H9 (cell line): ENCODE data around the gene DDX19B. TPM values are rescaled to one million over a fixed set of nuclear protein-coding genes. Genes with fewer than 3 reads are reported as not detected.
A peak's percentile ranks its signal among the peaks of the same experiment; 100 is the strongest.

Source experiments
- DNase-seq: peaks from one replicate; pipeline ENCODE4 v3.0.0-alpha.2; 2017
- H2AFZ ChIP-seq: one replicate; pipeline ENCODE4 v1.6.1; 2013; ENCODE audit warnings: mild to moderate bottlenecking, low read length, control low read depth, moderate library complexity
- H2AK5ac ChIP-seq: 2 replicates; pipeline ENCODE4 v1.6.1; 2013; ENCODE audit warnings: low read length, control low read depth, mixed read lengths; ENCODE audit not compliant: insufficient read length
- H2BK120ac ChIP-seq: one replicate; pipeline ENCODE4 v1.6.1; 2013; ENCODE audit warnings: low read depth, mild to moderate bottlenecking, low read length, control low read depth, inconsistent platforms; ENCODE audit not compliant: poor library complexity, severe bottlenecking
- H2BK12ac ChIP-seq: 2 replicates; pipeline ENCODE4 v1.6.1; 2013; ENCODE audit warnings: low read length, control low read depth, mixed read lengths, low read depth; ENCODE audit not compliant: insufficient read length
- H2BK15ac ChIP-seq: 2 replicates; pipeline ENCODE4 v1.6.1; 2013; ENCODE audit warnings: low read depth, low read length, control low read depth
- H2BK20ac ChIP-seq: one replicate; pipeline ENCODE4 v1.6.1; 2013; ENCODE audit warnings: low read depth, mild to moderate bottlenecking, low read length, control low read depth, inconsistent platforms; ENCODE audit not compliant: poor library complexity, severe bottlenecking
- H2BK5ac ChIP-seq: 2 replicates; pipeline ENCODE4 v1.6.1; 2013; ENCODE audit warnings: low read length, control low read depth, mixed read lengths; ENCODE audit not compliant: insufficient read length
- H3K14ac ChIP-seq: 2 replicates; pipeline ENCODE4 v1.6.1; 2013; ENCODE audit warnings: low read length, control low read depth; ENCODE audit not compliant: insufficient read depth
- H3K18ac ChIP-seq: 2 replicates; pipeline ENCODE4 v1.6.1; 2013; ENCODE audit warnings: low read depth, mild to moderate bottlenecking, mixed read lengths, low read length, control low read depth; ENCODE audit not compliant: insufficient read length
- H3K23ac ChIP-seq: 2 replicates; pipeline ENCODE4 v1.6.1; 2013; ENCODE audit warnings: low read length, control low read depth, mixed read lengths, low read depth; ENCODE audit not compliant: insufficient read length
- H3K23me2 ChIP-seq: 2 replicates; pipeline ENCODE4 v1.6.1; 2013; ENCODE audit warnings: low read depth, mild to moderate bottlenecking, mixed read lengths, low read length, control low read depth; ENCODE audit not compliant: insufficient read length, poor library complexity, severe bottlenecking
- H3K27ac ChIP-seq: 2 replicates; pipeline ENCODE4 v1.5.1; 2013; ENCODE audit warnings: low read length, control low read depth, mixed read lengths, low read depth; ENCODE audit not compliant: insufficient read length
- H3K27me3 ChIP-seq: 2 replicates; pipeline ENCODE4 v1.6.1; 2013; ENCODE audit warnings: low read length, control low read depth, inconsistent platforms; ENCODE audit not compliant: insufficient read depth
- H3K4ac ChIP-seq: 2 replicates; pipeline ENCODE4 v1.6.1; 2013; ENCODE audit warnings: low read depth, mild to moderate bottlenecking, control low read depth, inconsistent platforms, low read length, moderate library complexity
- H3K4me1 ChIP-seq: 2 replicates; pipeline ENCODE4 v1.6.1; 2013; ENCODE audit warnings: low read length, control low read depth, inconsistent platforms; ENCODE audit not compliant: insufficient read depth
- H3K4me2 ChIP-seq: 2 replicates; pipeline ENCODE4 v1.6.1; 2013; ENCODE audit warnings: low read length, control low read depth, mixed read lengths; ENCODE audit not compliant: insufficient read length, insufficient read depth
- H3K56ac ChIP-seq: 2 replicates; pipeline ENCODE4 v1.6.1; 2013; ENCODE audit warnings: low read depth, mild to moderate bottlenecking, mixed read lengths, low read length, control low read depth; ENCODE audit not compliant: insufficient read length
- H3K79me1 ChIP-seq: 2 replicates; pipeline ENCODE4 v1.6.1; 2013; ENCODE audit warnings: low read depth, mild to moderate bottlenecking, moderate library complexity, low read length, control low read depth, inconsistent platforms; ENCODE audit not compliant: insufficient read depth, poor library complexity, severe bottlenecking
- H3K79me2 ChIP-seq: 2 replicates; pipeline ENCODE4 v1.6.1; 2013; ENCODE audit warnings: low read length, control low read depth, inconsistent platforms; ENCODE audit not compliant: insufficient read depth
- H3K9ac ChIP-seq: 2 replicates; pipeline ENCODE4 v1.6.1; 2013; ENCODE audit warnings: low read length, control low read depth, mixed read lengths; ENCODE audit not compliant: insufficient read length; ENCODE audit errors: extremely low read depth
- H3K9me3 ChIP-seq: one replicate; pipeline ENCODE4 v1.6.1; 2013; ENCODE audit warnings: low read depth, low read length, inconsistent platforms; ENCODE audit not compliant: control insufficient read depth
- H3T11ph ChIP-seq: one replicate; pipeline ENCODE4 v1.6.1; 2013; ENCODE audit warnings: mild to moderate bottlenecking, low read length, control low read depth, inconsistent platforms
- H4K20me1 ChIP-seq: one replicate; pipeline ENCODE4 v1.6.1; 2013; ENCODE audit not compliant: control insufficient read depth, insufficient read length, insufficient read depth
- H4K5ac ChIP-seq: 2 replicates; pipeline ENCODE4 v1.6.1; 2013; ENCODE audit warnings: low read depth, mild to moderate bottlenecking, mixed read lengths, low read length, control low read depth; ENCODE audit not compliant: insufficient read length
- H4K8ac ChIP-seq: replicated peaks from 2 replicates; pipeline ENCODE4 v1.6.1; 2013; ENCODE audit warnings: low read length, control low read depth, mixed read lengths, low read depth; ENCODE audit not compliant: insufficient read length
- H4K91ac ChIP-seq: 2 replicates; pipeline ENCODE4 v1.6.1; 2013; ENCODE audit warnings: low read depth, mild to moderate bottlenecking, moderate library complexity, mixed read lengths, low read length, control low read depth; ENCODE audit not compliant: insufficient read length
- H3K27ac Mint-ChIP-seq, 3 experiments: 2 replicates in 2 of 3; 3 replicates in 1 of 3; pipeline ENCODE4 v1.8.0; 2020 to 2021; ENCODE audit warnings: mixed read lengths in 3 of 3, mild to moderate bottlenecking in 1 of 3, moderate library complexity in 1 of 3
- H3K27me3 Mint-ChIP-seq: 2 replicates; pipeline ENCODE4 v1.8.0; 2021; ENCODE audit warnings: low read depth, mild to moderate bottlenecking, moderate library complexity, mixed read lengths
- H3K36me3 Mint-ChIP-seq, 3 experiments: 2 replicates in 2 of 3; 3 replicates in 1 of 3; pipeline ENCODE4 v1.8.0; 2020 to 2021; ENCODE audit warnings: low read depth in 3 of 3, mixed read lengths in 3 of 3; ENCODE audit not compliant: insufficient read depth in 1 of 3
- H3K4me1 Mint-ChIP-seq, 2 experiments: 2 replicates each; pipeline ENCODE4 v1.8.0; 2020; ENCODE audit warnings: mixed read lengths in 2 of 2
- H3K4me3 Mint-ChIP-seq, 2 experiments: 2 replicates in 1 of 2; 3 replicates in 1 of 2; pipeline ENCODE4 v1.8.0; 2020 to 2021; ENCODE audit warnings: mild to moderate bottlenecking in 2 of 2, mixed read lengths in 2 of 2, moderate library complexity in 1 of 2
- H3K9me3 Mint-ChIP-seq, 2 experiments: 2 replicates in 1 of 2; 3 replicates in 1 of 2; pipeline ENCODE4 v1.8.0; 2020; ENCODE audit warnings: mild to moderate bottlenecking in 2 of 2, mixed read lengths in 2 of 2, moderate library complexity in 1 of 2
- WGBS: extraction: QIAGEN DNeasy Blood & Tissue Kit; methylation state at CpG from one replicate; pipeline ENCODE4 v1.1.7; 2013; ENCODE audit warnings: missing lambda C conversion rate, low lambda C conversion rate, mixed read lengths; ENCODE audit not compliant: insufficient read length; ENCODE audit errors: extremely low coverage; 5-methylcytosine and 5-hydroxymethylcytosine counted together
- total RNA-seq: library from RNA; stranded (reverse); gene quantifications from 2 replicates; pipeline ENCODE4 v1.2.1, GENCODE V29; 2021
- TF ChIP-seq, protein P1 (sequence below): fragments of 200-600 bp; sonication (generic); conservative IDR thresholded peaks from 3 replicates; pipeline ENCODE4 v1.8.0; 2021; ENCODE audit warnings: antibody characterized with exemption, mild to moderate bottlenecking

Gene DDX19B
- total RNA-seq, 1 experiment from 2014 or later: 47.3 TPM

DNA sequence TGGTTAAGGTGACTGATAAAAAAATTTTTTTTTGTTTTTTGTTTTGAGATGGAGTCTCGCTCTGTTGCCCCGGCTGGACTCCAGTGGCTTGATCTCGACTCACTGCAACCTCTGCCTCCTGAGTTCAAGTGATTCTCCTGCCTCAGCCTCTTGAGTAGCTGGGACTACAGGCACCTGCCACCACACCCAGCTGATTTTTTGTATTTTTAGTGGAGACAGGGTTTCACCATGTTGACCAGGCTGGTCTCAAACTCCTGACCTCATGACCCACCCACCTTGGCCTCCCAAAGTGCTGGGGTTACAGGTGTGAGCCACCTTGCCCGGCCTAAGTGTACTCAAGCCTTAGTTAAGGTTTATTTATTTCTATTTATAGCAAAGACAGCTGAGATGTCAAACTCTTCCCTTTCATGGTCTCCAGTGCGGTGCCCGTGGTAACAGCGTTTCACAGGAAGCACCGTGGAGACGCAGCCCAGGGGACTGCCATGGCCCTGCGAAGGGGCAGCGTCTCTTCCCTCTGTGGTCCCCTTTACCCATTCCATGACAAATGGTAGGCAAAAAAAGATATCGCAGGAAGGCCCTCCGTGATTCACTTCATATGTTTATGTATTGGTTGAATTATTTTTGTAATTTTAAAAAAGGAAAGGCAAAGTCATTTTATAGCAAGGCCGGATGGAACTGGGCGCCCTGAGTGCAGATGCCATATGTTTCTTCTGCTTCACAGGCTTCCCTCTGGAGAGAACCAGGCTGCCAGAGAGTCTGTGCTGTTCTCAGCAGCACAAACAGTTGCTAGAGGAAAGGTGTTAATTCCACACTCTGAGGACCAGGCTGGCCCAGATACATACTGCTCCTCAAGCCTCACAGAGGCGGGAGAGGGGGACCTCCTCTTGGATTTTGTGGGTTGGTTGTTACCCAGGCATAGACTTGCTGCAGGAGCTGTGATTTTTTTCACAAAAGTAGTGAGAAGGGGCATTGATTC lies 76.9 kb downstream of the DDX19B start:
- Mint-ChIP-seq H3K27ac (peak overlapping the region; percentile 19 to 89 (median 65); a peak in 4 of 7 replicates), H3K9me3 (no peaks in the 10 kb centered on the region), H3K27me3 (no peaks in the 10 kb centered on the region; the same call in 1 of the 2 replicates), H3K4me3 (no peak overlapping the region; a peak in 1 of 5 replicates), H3K36me3 (peaks cover 26 to 73% (median 46%) of the 10 kb centered on the region in 3 experiments; a peak in 6 of 7 replicates), H3K4me1 (peaks cover 0 to 10% of the 10 kb centered on the region in 2 experiments; a peak in 2 of 4 replicates)
- H3K23ac ChIP-seq: no peak overlapping the region
- no peak overlapping the region for H3K18ac ChIP-seq
- H3K79me2 ChIP-seq: no peaks in the 10 kb centered on the region
- no peaks in the 10 kb centered on the region for H3K27me3 ChIP-seq
- no peak overlapping the region for H2BK5ac ChIP-seq
- WGBS: no CpG with 5 or more reads among the region's 16 CpGs
- H3K56ac ChIP-seq: no peak overlapping the region
- no peak overlapping the region for H2AFZ ChIP-seq
- no peak overlapping the region for H2BK20ac ChIP-seq
- no peak overlapping the region for H3K14ac ChIP-seq
- no peak overlapping the region for H3K4me2 ChIP-seq
- H2BK12ac ChIP-seq: no peak overlapping the region
- H3T11ph ChIP-seq: no peak overlapping the region
- no peaks in the 10 kb centered on the region for H3K79me1 ChIP-seq
- TF ChIP-seq, protein P1, sequence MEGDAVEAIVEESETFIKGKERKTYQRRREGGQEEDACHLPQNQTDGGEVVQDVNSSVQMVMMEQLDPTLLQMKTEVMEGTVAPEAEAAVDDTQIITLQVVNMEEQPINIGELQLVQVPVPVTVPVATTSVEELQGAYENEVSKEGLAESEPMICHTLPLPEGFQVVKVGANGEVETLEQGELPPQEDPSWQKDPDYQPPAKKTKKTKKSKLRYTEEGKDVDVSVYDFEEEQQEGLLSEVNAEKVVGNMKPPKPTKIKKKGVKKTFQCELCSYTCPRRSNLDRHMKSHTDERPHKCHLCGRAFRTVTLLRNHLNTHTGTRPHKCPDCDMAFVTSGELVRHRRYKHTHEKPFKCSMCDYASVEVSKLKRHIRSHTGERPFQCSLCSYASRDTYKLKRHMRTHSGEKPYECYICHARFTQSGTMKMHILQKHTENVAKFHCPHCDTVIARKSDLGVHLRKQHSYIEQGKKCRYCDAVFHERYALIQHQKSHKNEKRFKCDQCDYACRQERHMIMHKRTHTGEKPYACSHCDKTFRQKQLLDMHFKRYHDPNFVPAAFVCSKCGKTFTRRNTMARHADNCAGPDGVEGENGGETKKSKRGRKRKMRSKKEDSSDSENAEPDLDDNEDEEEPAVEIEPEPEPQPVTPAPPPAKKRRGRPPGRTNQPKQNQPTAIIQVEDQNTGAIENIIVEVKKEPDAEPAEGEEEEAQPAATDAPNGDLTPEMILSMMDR: no peak
- H3K4me1 ChIP-seq: no peaks in the 10 kb centered on the region; the same call in 1 of the 2 replicates
- no peak overlapping the region for H4K8ac ChIP-seq
- no peak overlapping the region for H4K5ac ChIP-seq
- H4K20me1 ChIP-seq: no peaks in the 10 kb centered on the region
- H3K23me2 ChIP-seq: no peaks in the 10 kb centered on the region
- no peak overlapping the region for H3K27ac ChIP-seq
- H3K9ac ChIP-seq: no peak overlapping the region
- H4K91ac ChIP-seq: no peak overlapping the region
- H2BK120ac ChIP-seq: no peak overlapping the region
- no peak overlapping the region for H2AK5ac ChIP-seq
- DNase-seq: no peak
- no peak overlapping the region for H2BK15ac ChIP-seq
- no peak overlapping the region for H3K4ac ChIP-seq
- H3K9me3 ChIP-seq: no peaks in the 10 kb centered on the region
